Esophagus muscularis mucosa (tissue), 4 donors: Measurements from ENCODE around the gene TM4SF18. TPM values are rescaled to one million over a fixed set of nuclear protein-coding genes. Genes with fewer than 3 reads are reported as not detected.
"Not testable (repeated sequence)": the region's sequence is repeated elsewhere in the genome, so short reads cannot be mapped to it uniquely, and the experiment has no call there.

Experiments used
- DNase-seq: peaks from one replicate; pipeline ENCODE4 v3.0.0-alpha.2; 2017; ENCODE audit errors: extremely low spot score
- H3K27ac ChIP-seq, 4 donors: fragments of 200-600 bp; sonication (generic); replicated peaks in 1 of 4; 1 replicate in 3 of 4; 2 replicates in 1 of 4; pipeline ENCODE4 v1.5.1; 2016 to 2019; ENCODE audit warnings: mild to moderate bottlenecking in 1 of 4
- H3K27me3 ChIP-seq, 4 donors: fragments of 200-600 bp; sonication (generic); one replicate each; pipeline versions ENCODE4 v1.5.1 to v1.6.0; 2016 to 2019
- H3K36me3 ChIP-seq, 4 donors: fragments of 200-600 bp; sonication (generic); one replicate each; pipeline ENCODE4 v1.5.1; 2016 to 2019
- H3K4me1 ChIP-seq, 4 donors: fragments of 200-600 bp; sonication (generic); one replicate each; pipeline ENCODE4 v1.5.1; 2016 to 2019
- H3K4me3 ChIP-seq, 4 donors: fragments of 200-600 bp; sonication (generic); 1 replicate in 2 of 4; 2 replicates in 2 of 4; pipeline ENCODE4 v1.5.1; 2016 to 2019; ENCODE audit warnings: mild to moderate bottlenecking in 4 of 4, moderate library complexity in 1 of 4
- H3K9me3 ChIP-seq, 4 donors: fragments of 200-600 bp; sonication (generic); 1 replicate in 3 of 4; 2 replicates in 1 of 4; pipeline ENCODE4 v1.5.1; 2016 to 2019
- CTCF ChIP-seq, 3 experiments: fragments of 200-600 bp in 2 of 3; fragments of 450-650 bp in 1 of 3; sonication (generic) in 2 of 3; IDR thresholded peaks; one replicate each; pipeline ENCODE4 v1.5.1; 2017 to 2019; ENCODE audit warnings: antibody characterized with exemption in 3 of 3, mild to moderate bottlenecking in 2 of 3, moderate library complexity in 1 of 3
- EP300 ChIP-seq: sonication (generic); formaldehyde crosslinking; IDR thresholded peaks from one replicate; pipeline ENCODE4 v1.6.1; 2017; ENCODE audit warnings: antibody characterized with exemption
- POLR2A ChIP-seq: fragments of 450-650 bp; IDR thresholded peaks from one replicate; pipeline ENCODE4 v1.6.1; 2017; ENCODE audit warnings: antibody characterized with exemption, moderate library complexity, mild to moderate bottlenecking, low read depth
- POLR2AphosphoS5 ChIP-seq, 2 donors: sonication (generic); formaldehyde crosslinking; IDR thresholded peaks; one replicate each; pipeline ENCODE4 v1.6.1; 2017; ENCODE audit warnings: antibody characterized with exemption in 2 of 2
- WGBS: methylation state at CpG from one replicate; pipeline ENCODE4 v1.1.5; 2018; 5-methylcytosine and 5-hydroxymethylcytosine counted together
- intact Hi-C: fragments of 100-400 bp; cut with DNase I; formaldehyde crosslinking; loops from one replicate; pipeline ENCODE4 v1.15.1; 2023
- total RNA-seq, 4 donors: library from RNA; depleted of rRNA; stranded (reverse); fragments of >200 nt; gene quantifications; one replicate each; pipeline versions ENCODE4 v1.1.0 to v1.2.1, GENCODE V29; 2016

Gene TM4SF18
- total RNA-seq: 10 to 100 TPM in 1 of 4 donors, 1 to 10 TPM in 2, under 1 TPM in 1; 0.83 to 10.6 (median 6.5) TPM

DNA sequence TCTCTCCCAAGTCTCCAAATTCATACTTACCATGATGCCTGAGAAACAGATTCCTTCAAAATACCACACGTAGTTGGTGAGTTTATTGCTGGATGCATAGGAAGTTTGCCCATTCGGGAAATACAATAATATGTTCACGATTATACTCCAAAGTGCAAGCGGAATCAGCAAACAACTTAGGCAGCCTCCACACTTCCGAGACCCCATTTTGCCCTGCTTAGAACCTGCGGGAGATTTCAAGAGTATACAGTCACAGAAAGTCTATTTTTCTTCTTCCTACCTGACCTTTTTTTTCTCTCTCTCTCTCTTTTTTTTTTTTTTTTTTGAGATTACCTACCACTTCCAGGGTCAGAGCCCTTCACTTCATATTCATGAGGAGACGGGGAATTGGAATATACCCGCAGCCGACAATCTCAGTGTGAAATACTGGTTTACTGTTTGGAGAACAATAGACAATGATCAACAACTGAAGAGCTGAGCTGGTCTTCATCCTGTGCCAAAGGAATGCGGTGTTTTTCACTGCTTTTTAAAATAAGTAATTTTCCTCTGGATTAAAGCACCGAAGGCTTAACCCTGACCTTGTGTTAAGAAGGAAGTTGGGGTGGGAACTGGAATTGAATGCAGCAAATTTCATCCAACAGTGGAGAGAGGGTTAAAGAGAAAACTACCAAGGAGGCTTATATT, at the start of gene TM4SF18:
TSS of gene TM4SF18 (minus strand) at position 461 of the 684 bp plus-strand sequence. CDS start at position 207, 254 bp downstream.
- 69% methylated on average over 11 of the region's 11 CpGs for WGBS
- H3K4me3 ChIP-seq: peak within 1 kb of the TSS; percentile 2 to 20 (median 12)

DNA sequence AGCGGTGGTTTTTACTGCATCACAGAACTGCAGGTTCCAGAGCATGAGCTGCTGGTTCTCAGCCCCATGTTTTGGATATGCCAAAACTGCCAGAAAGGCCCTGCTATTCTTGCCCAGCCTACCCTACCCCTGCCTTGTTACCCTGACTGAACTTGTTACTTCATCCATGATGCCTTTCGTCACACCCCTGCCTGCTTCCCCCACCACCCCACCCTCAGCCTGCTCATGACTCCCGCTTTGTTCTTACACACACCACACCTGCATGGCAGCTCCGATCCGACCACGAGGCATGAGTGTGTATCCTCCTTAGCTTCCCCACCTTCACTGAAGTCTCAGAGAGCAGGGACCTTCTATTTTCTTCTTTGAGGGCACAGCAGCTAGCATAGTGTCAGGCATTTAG, 49.1 kb upstream of the TM4SF18 start:
- no peak for DNase-seq
- no peaks in the 10 kb centered on the region for H3K27me3 ChIP-seq
- no peak overlapping the region for H3K4me3 ChIP-seq
- no peak overlapping the region for H3K27ac ChIP-seq
- no peaks in the 10 kb centered on the region for H3K9me3 ChIP-seq
- no peak for TF ChIP-seq POLR2AphosphoS5 (IDR thresholded peaks at IDR 0.05)
- no peak for TF ChIP-seq POLR2A
- TF ChIP-seq EP300: no peak
- TF ChIP-seq CTCF (IDR thresholded peaks at IDR 0.05): no peak
- no peaks in the 10 kb centered on the region for H3K36me3 ChIP-seq
- 94% methylated on average over 6 of the region's 6 CpGs for WGBS
- intact Hi-C loops: no loop called here
- H3K4me1 ChIP-seq: peaks cover 25 to 44% (median 32%) of the 10 kb centered on the region in 4 donors

More for the DNA sequence above, at the start of gene TM4SF18:
- no peaks in the 10 kb centered on the region for H3K27me3 ChIP-seq
- intact Hi-C loops: no loop called here
- peak within 1 kb of the TSS; percentile 31 to 55 (median 44) for H3K27ac ChIP-seq
- no peaks in the 10 kb centered on the region for H3K4me1 ChIP-seq
- H3K9me3 ChIP-seq: no peaks in the 10 kb centered on the region
- H3K36me3 ChIP-seq: no peaks in the 10 kb centered on the region
- no peak for DNase-seq
- TF ChIP-seq EP300: no peak
- no peak for TF ChIP-seq CTCF (IDR thresholded peaks at IDR 0.05)
- no peak for TF ChIP-seq POLR2AphosphoS5 (IDR thresholded peaks at IDR 0.05)
- TF ChIP-seq POLR2A: no peak

GRCh38 chr3:149382101-149382467, 48.6 kb upstream of the TM4SF18 start:
- no peak for DNase-seq
- no peak for TF ChIP-seq CTCF (IDR thresholded peaks at IDR 0.05)
- no peak for TF ChIP-seq POLR2AphosphoS5 (IDR thresholded peaks at IDR 0.05)
- no peak for TF ChIP-seq EP300
- no peak for TF ChIP-seq POLR2A
- WGBS: 75% methylated on average over 4 of the region's 4 CpGs
- no peaks in the 10 kb centered on the region for H3K27me3 ChIP-seq
- H3K4me3 ChIP-seq: no peak overlapping the region
- H3K36me3 ChIP-seq: no peaks in the 10 kb centered on the region
- intact Hi-C loops: no loop called here
- no peak overlapping the region for H3K27ac ChIP-seq
- H3K4me1 ChIP-seq: peaks cover 23 to 41% (median 33%) of the 10 kb centered on the region in 4 donors
- H3K9me3 ChIP-seq: no peaks in the 10 kb centered on the region

GRCh38 chr3:149381173-149382100, 48.0 kb upstream of the TM4SF18 start:
- intact Hi-C loops: no loop called here
- WGBS: 88% methylated on average over 5 of the region's 6 CpGs
- H3K4me3 ChIP-seq: no peak overlapping the region
- H3K4me1 ChIP-seq: peaks cover 23 to 41% (median 31%) of the 10 kb centered on the region in 4 donors
- DNase-seq: no peak
- no peaks in the 10 kb centered on the region for H3K27me3 ChIP-seq
- TF ChIP-seq POLR2AphosphoS5 (IDR thresholded peaks at IDR 0.05) (no peak), CTCF (IDR thresholded peaks at IDR 0.05) (no peak), EP300 (no peak), POLR2A (no peak)
- no peaks in the 10 kb centered on the region for H3K9me3 ChIP-seq
- H3K36me3 ChIP-seq: no peaks in the 10 kb centered on the region
- no peak overlapping the region for H3K27ac ChIP-seq

- intact Hi-C loops, H3K27ac ChIP-seq, H3K4me3 ChIP-seq, H3K27me3 ChIP-seq, H3K9me3 ChIP-seq, DNase-seq, H3K36me3 ChIP-seq: not testable (repeated sequence)
- H3K4me1 ChIP-seq: peaks cover 14 to 31% (median 25%) of the 10 kb centered on the region in 4 donors
- WGBS: no CpG with 5 or more reads among the region's 32 CpGs
These were observed 46.8 kb upstream of the TM4SF18 start for GRCh38 chr3:149380220-149380619.
